Right atrium auricular region (tissue), 2 donors: Measurements from ENCODE around the gene PSTPIP1. TPM values are rescaled to one million over a fixed set of nuclear protein-coding genes. Genes with fewer than 3 reads are reported as not detected.

Experiments used
- DNase-seq: peaks from one replicate; pipeline ENCODE4 v3.0.0-alpha.2; 2019; ENCODE audit warnings: low spot score
- H3K27ac ChIP-seq, 2 donors: fragments of 200-600 bp; sonication (generic); 1 replicate in 1 of 2; 2 replicates in 1 of 2; pipeline ENCODE4 v1.5.1; 2016 to 2019
- H3K27me3 ChIP-seq, 2 donors: fragments of 200-600 bp; sonication (generic); one replicate each; pipeline versions ENCODE4 v1.5.1 to v1.6.0; 2017 to 2019
- H3K36me3 ChIP-seq: fragments of 200-600 bp; sonication (generic); one replicate; pipeline ENCODE4 v1.5.1; 2016
- H3K4me1 ChIP-seq, 2 donors: fragments of 200-600 bp; sonication (generic); one replicate each; pipeline versions ENCODE4 v1.5.1 to v1.6.0; 2017 to 2019
- H3K4me3 ChIP-seq, 2 donors: fragments of 200-600 bp; sonication (generic); 1 replicate in 1 of 2; 2 replicates in 1 of 2; pipeline ENCODE4 v1.5.1; 2017 to 2019; ENCODE audit warnings: mild to moderate bottlenecking in 1 of 2, moderate library complexity in 1 of 2
- H3K9me3 ChIP-seq, 2 donors: fragments of 200-600 bp; sonication (generic); one replicate each; pipeline ENCODE4 v1.5.1; 2019
- total RNA-seq, 2 donors: library from RNA; depleted of rRNA; stranded (reverse); fragments of >200 nt; gene quantifications; one replicate each; pipeline ENCODE4 v1.1.0, GENCODE V29; 2016
- TF ChIP-seq, protein P1 (sequence below), 2 donors: fragments of 200-600 bp; sonication (generic); IDR thresholded peaks; one replicate each; pipeline ENCODE4 v1.5.1; 2019; ENCODE audit warnings: antibody characterized with exemption in 2 of 2

The PSTPIP1 gene
- total RNA-seq, 2 donors from 2014 or later = 1.9 to 2.3 TPM

DNA sequence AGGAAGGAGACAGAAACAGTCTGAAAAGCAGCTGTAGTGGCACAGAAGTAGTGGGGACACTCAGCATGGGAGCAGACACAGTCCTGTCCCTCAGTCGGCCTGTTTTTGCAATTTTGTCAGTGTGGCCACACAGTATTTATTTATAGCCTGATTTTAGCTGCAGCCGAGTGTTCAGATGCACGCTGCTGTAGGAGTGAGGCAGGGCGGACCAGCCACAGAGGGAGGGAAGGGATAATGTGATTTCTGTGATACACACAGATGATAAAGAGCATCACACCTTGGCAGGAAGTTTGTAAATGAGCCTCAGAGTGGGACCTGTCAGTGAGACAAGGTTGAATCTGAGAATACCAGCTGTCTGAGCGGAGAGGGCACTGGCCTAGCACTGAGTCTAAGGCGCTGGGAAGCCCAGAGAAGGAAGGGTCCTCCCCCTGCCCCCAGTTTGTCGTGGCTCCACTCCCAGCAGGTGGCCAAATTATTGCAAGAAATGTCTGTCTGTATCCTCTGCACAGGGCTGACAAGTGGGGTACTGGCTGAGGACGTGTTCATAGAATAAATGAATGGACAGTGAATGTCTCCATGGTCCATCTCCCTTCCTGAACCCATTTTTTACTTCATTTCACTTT, 3.8 kb downstream of the PSTPIP1 start:
- TF ChIP-seq, protein P1, sequence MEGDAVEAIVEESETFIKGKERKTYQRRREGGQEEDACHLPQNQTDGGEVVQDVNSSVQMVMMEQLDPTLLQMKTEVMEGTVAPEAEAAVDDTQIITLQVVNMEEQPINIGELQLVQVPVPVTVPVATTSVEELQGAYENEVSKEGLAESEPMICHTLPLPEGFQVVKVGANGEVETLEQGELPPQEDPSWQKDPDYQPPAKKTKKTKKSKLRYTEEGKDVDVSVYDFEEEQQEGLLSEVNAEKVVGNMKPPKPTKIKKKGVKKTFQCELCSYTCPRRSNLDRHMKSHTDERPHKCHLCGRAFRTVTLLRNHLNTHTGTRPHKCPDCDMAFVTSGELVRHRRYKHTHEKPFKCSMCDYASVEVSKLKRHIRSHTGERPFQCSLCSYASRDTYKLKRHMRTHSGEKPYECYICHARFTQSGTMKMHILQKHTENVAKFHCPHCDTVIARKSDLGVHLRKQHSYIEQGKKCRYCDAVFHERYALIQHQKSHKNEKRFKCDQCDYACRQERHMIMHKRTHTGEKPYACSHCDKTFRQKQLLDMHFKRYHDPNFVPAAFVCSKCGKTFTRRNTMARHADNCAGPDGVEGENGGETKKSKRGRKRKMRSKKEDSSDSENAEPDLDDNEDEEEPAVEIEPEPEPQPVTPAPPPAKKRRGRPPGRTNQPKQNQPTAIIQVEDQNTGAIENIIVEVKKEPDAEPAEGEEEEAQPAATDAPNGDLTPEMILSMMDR (IDR thresholded peaks at IDR 0.05) = no peak
- no peaks in the 10 kb centered on the region for H3K36me3 ChIP-seq
- no peak for DNase-seq
- no peak overlapping the region for H3K27ac ChIP-seq
- no peak overlapping the region for H3K4me3 ChIP-seq
- no peaks in the 10 kb centered on the region for H3K9me3 ChIP-seq
- peaks cover 0 to 20% of the 10 kb centered on the region in 2 donors for H3K4me1 ChIP-seq
- no peaks in the 10 kb centered on the region for H3K27me3 ChIP-seq

DNA sequence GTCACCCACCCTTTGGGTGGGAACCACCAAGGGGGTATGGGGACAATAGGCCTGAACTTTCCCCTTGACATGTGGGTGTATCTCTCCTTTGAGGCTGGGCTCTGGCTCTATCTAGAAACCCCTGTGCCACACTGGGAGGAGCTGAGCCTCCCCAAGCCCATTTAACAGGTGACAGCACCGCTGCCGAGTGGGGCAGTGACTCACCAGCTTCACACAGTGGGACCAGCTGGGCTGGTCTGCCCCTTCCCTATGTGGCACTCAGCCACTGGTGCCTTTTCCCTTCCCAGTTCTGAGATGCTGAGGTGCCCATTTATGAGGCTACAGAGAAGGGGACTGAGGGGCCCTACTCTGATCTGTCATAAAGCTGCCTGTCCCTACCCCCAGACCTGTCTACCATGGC, 5.1 kb downstream of the PSTPIP1 start:
- H3K4me1 ChIP-seq = peaks cover 0 to 16% of the 10 kb centered on the region in 2 donors
- H3K4me3 ChIP-seq = no peak overlapping the region
- no peak overlapping the region for H3K27ac ChIP-seq
- H3K9me3 ChIP-seq = no peaks in the 10 kb centered on the region
- H3K36me3 ChIP-seq = no peaks in the 10 kb centered on the region
- TF ChIP-seq, protein P1 (IDR thresholded peaks at IDR 0.05) = no peak
- no peak for DNase-seq
- H3K27me3 ChIP-seq = no peaks in the 10 kb centered on the region

DNA sequence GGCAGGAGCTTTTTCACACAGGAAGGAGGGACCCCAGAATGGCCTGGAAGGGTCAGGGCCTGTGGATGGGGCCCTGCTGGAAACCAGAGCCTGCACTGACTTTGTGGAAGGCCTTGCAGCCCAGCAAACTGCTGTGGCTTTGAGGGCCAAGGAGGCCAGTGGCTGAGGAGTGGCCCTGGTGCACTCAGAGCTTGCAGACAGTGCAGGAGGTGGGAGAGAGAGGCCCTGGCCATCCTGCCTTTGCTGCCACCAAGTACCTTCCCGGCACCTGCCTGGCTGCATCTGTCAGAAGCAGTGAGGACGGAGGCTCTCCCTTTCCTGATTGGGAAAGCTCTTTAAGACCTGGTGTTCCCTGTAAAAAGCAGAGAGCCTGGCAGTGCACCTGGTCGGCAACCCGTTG, 6.4 kb downstream of the PSTPIP1 start:
- H3K27ac ChIP-seq = no peak overlapping the region
- H3K36me3 ChIP-seq = no peaks in the 10 kb centered on the region
- H3K27me3 ChIP-seq = no peaks in the 10 kb centered on the region
- TF ChIP-seq, protein P1 (IDR thresholded peaks at IDR 0.05) = no peak
- no peak overlapping the region for H3K4me3 ChIP-seq
- peaks cover 0 to 7% of the 10 kb centered on the region in 2 donors for H3K4me1 ChIP-seq
- no peaks in the 10 kb centered on the region for H3K9me3 ChIP-seq
- DNase-seq = no peak

DNA sequence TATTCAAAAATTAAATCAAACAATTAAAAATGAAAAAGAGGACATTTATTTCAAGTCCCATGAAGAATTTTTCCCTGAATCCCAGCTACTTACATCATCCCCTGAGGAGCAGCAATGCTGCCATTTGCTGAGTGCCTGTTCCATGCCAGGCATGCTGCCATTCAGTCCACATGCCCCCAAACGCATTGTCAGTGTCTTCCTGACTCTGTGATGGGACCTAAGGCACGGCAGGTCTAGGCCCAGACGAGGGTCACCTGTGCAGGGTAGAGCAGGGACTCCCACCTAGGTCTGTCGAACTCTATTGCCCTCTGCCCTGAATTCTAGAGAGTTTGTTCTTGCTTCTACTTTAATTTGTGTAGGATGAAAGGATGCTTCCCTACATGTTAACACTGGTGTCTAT, 7.0 kb downstream of the PSTPIP1 start:
- Histone ChIP-seq H3K36me3 (no peaks in the 10 kb centered on the region), H3K4me1 (peaks cover 0 to 1% of the 10 kb centered on the region in 2 donors)

DNA sequence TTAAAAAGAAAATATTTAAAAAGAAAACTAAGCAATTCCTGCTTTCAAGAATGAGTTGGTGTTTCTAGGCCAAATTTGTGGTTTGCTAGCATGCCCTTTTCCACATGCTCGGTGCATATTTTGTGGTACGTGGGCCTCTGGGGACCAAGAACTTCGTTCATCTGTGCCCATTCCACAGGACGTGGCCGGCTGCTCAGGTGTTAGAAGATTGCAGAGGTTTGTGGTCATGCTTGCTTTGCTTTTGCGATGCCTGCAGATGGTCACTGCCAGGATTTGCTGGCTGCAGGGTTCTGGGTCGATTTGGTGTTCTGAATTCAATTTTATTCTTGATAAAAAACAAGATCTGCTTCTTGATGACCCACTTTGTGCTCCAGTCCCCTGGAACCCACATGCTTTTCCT, 7.5 kb downstream of the PSTPIP1 start:
- H3K27me3 ChIP-seq = no peaks in the 10 kb centered on the region
- TF ChIP-seq, protein P1 (IDR thresholded peaks at IDR 0.05) = no peak
- H3K36me3 ChIP-seq = no peaks in the 10 kb centered on the region
- no peak for DNase-seq
- no peak overlapping the region for H3K4me3 ChIP-seq
- no peaks in the 10 kb centered on the region for H3K9me3 ChIP-seq
- H3K4me1 ChIP-seq = no peaks in the 10 kb centered on the region
- no peak overlapping the region for H3K27ac ChIP-seq

More for the DNA sequence above, 7.0 kb downstream of the PSTPIP1 start:
- Histone ChIP-seq H3K27me3 (no peaks in the 10 kb centered on the region), H3K9me3 (no peaks in the 10 kb centered on the region), H3K4me3 (no peak overlapping the region), H3K27ac (no peak overlapping the region)
- no peak for DNase-seq
- TF ChIP-seq, protein P1 (IDR thresholded peaks at IDR 0.05) = no peak
